Stomach (tissue), 9 donors: ENCODE results near the gene MUSK. TPM values are rescaled to one million over a fixed set of nuclear protein-coding genes. Genes with fewer than 3 reads are reported as not detected.

Experiments
- DNase-seq, 2 donors: peaks; one replicate each; pipeline versions ENCODE4 v3.0.0 to v3.0.0-alpha.2; 2013 to 2019
- H3K27ac ChIP-seq, 5 donors: fragments of 200-600 bp in 4 of 5; sonication (generic) in 4 of 5; one replicate each; pipeline ENCODE4 v1.5.1; 2013 to 2019; ENCODE audit warnings: mild to moderate bottlenecking in 1 of 5, moderate library complexity in 1 of 5
- H3K27me3 ChIP-seq, 3 donors: fragments of 200-600 bp; sonication (generic); one replicate each; pipeline ENCODE4 v1.5.1; 2017 to 2019; ENCODE audit warnings: mixed run types in 1 of 3
- H3K36me3 ChIP-seq, 4 donors: fragments of 200-600 bp; sonication (generic); 1 replicate in 3 of 4; 2 replicates in 1 of 4; pipeline ENCODE4 v1.5.1; 2016 to 2019
- H3K4me1 ChIP-seq, 4 donors: fragments of 200-600 bp; sonication (generic); one replicate each; pipeline ENCODE4 v1.5.1; 2016 to 2019
- H3K4me3 ChIP-seq, 4 donors: fragments of 200-600 bp; sonication (generic) in 3 of 4; one replicate each; pipeline ENCODE4 v1.5.1; 2016 to 2019; ENCODE audit warnings: mild to moderate bottlenecking in 1 of 4
- H3K9me3 ChIP-seq, 4 donors: fragments of 200-600 bp; sonication (generic); one replicate each; pipeline ENCODE4 v1.5.1; 2016 to 2019
- CTCF ChIP-seq, 7 experiments: fragments of 450-650 bp in 4 of 7; fragments of 200-600 bp in 3 of 7; sonication (generic) in 3 of 7; IDR thresholded peaks; one replicate each; pipeline ENCODE4 v1.5.1; 2016 to 2019; ENCODE audit warnings: antibody characterized with exemption in 7 of 7, control low read depth in 2 of 7, mild to moderate bottlenecking in 1 of 7
- EP300 ChIP-seq: sonication (generic); formaldehyde crosslinking; IDR thresholded peaks from one replicate; pipeline ENCODE4 v1.6.1; 2017; ENCODE audit warnings: antibody characterized with exemption
- POLR2A ChIP-seq, 4 donors: fragments of 450-650 bp; IDR thresholded peaks; one replicate each; pipeline ENCODE4 v1.6.1; 2016; ENCODE audit warnings: antibody characterized with exemption in 4 of 4, control low read depth in 2 of 4, mild to moderate bottlenecking in 1 of 4, moderate library complexity in 1 of 4
- POLR2AphosphoS5 ChIP-seq, 3 donors: sonication (generic); formaldehyde crosslinking; IDR thresholded peaks; one replicate each; pipeline ENCODE4 v1.6.1; 2016; ENCODE audit warnings: antibody characterized with exemption in 3 of 3
- WGBS, 5 donors: extraction: QIAGEN DNeasy Blood & Tissue Kit in 3 of 5; methylation state at CpG; one replicate each; pipeline versions ENCODE4 v1.1.5 to v1.1.7; 2013 to 2018; 5-methylcytosine and 5-hydroxymethylcytosine counted together
- intact Hi-C: fragments of 100-400 bp; cut with DNase I; formaldehyde crosslinking; loops from one replicate; pipeline ENCODE4 v1.15.1; 2023; ENCODE audit warnings: low total_unique reads
- polyA plus RNA-seq, 3 donors: library from polyadenylated mRNA; stranded (reverse); fragments of 200-250 nt; gene quantifications; one replicate each; pipeline ENCODE4 v1.2.3, GENCODE V29; 2013
- total RNA-seq, 5 donors: library from RNA; depleted of rRNA; stranded (reverse); fragments of >200 nt; gene quantifications; one replicate each; pipeline versions ENCODE4 v1.1.0 to v1.2.3, GENCODE V29; 2014 to 2016
- donor health status: healthy with polysubstance abuse.
- donor health status: Bipolar disorder and iron deficiency.
- donor health status: healthy.

MUSK gene
- total and polyA plus RNA-seq, 8 donors = 0.23 to 20.4 (median 3.0) TPM

GRCh38 chr9:110763568-110763967 is 95.0 kb downstream of the MUSK start:
- no peak overlapping the region for H3K27ac ChIP-seq
- 61 to 75% (median 71%) methylated on average over 1 of the region's 1 CpG for WGBS, 5 donors
- no peaks in the 10 kb centered on the region for H3K27me3 ChIP-seq
- H3K4me1 ChIP-seq = no peaks in the 10 kb centered on the region
- H3K4me3 ChIP-seq = no peak overlapping the region
- no peaks in the 10 kb centered on the region for H3K36me3 ChIP-seq
- intact Hi-C loops = no loop called here
- no peaks in the 10 kb centered on the region for H3K9me3 ChIP-seq
- TF ChIP-seq EP300 (no peak), CTCF (IDR thresholded peaks at IDR 0.05) (no peak), POLR2A (IDR thresholded peaks at IDR 0.05) (no peak), POLR2AphosphoS5 (IDR thresholded peaks at IDR 0.05) (no peak)
- no peak for DNase-seq

DNA sequence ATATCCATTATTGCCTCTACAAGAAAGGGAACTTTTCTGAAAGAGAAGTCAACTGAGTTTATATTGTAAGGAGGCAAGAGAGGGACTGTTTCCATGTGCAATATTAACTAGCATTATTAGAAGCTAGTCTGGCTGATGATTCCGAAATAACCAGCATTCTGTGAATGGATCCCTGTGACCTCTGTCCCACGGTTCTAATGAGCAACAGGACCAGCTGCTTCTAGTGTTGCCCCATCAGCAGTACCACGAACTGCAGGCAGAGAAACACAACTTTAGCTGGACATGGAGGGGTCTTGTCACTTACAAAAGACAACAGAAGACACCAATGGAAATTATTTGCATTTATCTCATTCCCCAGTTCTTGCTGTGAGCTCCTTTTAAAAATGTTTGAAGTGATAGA is 95.4 kb downstream of the MUSK start:
- TF ChIP-seq EP300 (no peak), CTCF (IDR thresholded peaks at IDR 0.05) (no peak), POLR2AphosphoS5 (IDR thresholded peaks at IDR 0.05) (no peak), POLR2A (IDR thresholded peaks at IDR 0.05) (no peak)
- H3K4me1 ChIP-seq = no peaks in the 10 kb centered on the region
- DNase-seq = no peak
- H3K4me3 ChIP-seq = no peak overlapping the region
- intact Hi-C loops = no loop called here
- WGBS, 5 donors = 69 to 78% (median 77%) methylated on average over 3 of the region's 3 CpGs
- H3K27me3 ChIP-seq = no peaks in the 10 kb centered on the region
- no peaks in the 10 kb centered on the region for H3K36me3 ChIP-seq
- H3K9me3 ChIP-seq = no peaks in the 10 kb centered on the region
- H3K27ac ChIP-seq = no peak overlapping the region

GRCh38 chr9:110765926-110766325 is 97.3 kb downstream of the MUSK start:
- no peaks in the 10 kb centered on the region for H3K27me3 ChIP-seq
- H3K4me1 ChIP-seq = no peaks in the 10 kb centered on the region
- H3K9me3 ChIP-seq = no peaks in the 10 kb centered on the region
- no peak overlapping the region for H3K27ac ChIP-seq
- TF ChIP-seq POLR2A (IDR thresholded peaks at IDR 0.05) = no peak
- no peak for TF ChIP-seq POLR2AphosphoS5 (IDR thresholded peaks at IDR 0.05)
- TF ChIP-seq EP300 = no peak
- no peak for TF ChIP-seq CTCF (IDR thresholded peaks at IDR 0.05)
- intact Hi-C loops = no loop called here
- H3K36me3 ChIP-seq = no peaks in the 10 kb centered on the region
- 80 to 93% (median 84%) methylated on average over 2 of the region's 2 CpGs for WGBS, 5 donors
- no peak for DNase-seq
- no peak overlapping the region for H3K4me3 ChIP-seq

- DNase-seq = no peak
- TF ChIP-seq POLR2A (IDR thresholded peaks at IDR 0.05) = no peak
- no peak for TF ChIP-seq EP300
- no peak for TF ChIP-seq POLR2AphosphoS5 (IDR thresholded peaks at IDR 0.05)
- TF ChIP-seq CTCF (IDR thresholded peaks at IDR 0.05) = no peak
- Histone ChIP-seq H3K9me3 (no peaks in the 10 kb centered on the region), H3K27me3 (no peaks in the 10 kb centered on the region), H3K27ac (peak overlapping the region in 2 of 5 donors; percentile 35 to 39), H3K4me3 (no peak overlapping the region), H3K4me1 (no peaks in the 10 kb centered on the region), H3K36me3 (no peaks in the 10 kb centered on the region)
- WGBS, 5 donors = 58 to 64% (median 61%) methylated on average over 6 of the region's 6 CpGs
- intact Hi-C loops = no loop called here
Observed at GRCh38 chr9:110767559-110768063, 99.0 kb downstream of the MUSK start.
